Spleen (tissue), 7 donors: ENCODE measurements around the gene PROK1.

ENCODE experiments used
- POLR2A ChIP-seq, 3 donors: fragments of 450-650 bp; IDR thresholded peaks; one replicate each; pipeline ENCODE4 v1.5.1; 2017; ENCODE audit warnings: antibody characterized with exemption in 3 of 3, mild to moderate bottlenecking in 1 of 3
- TF ChIP-seq, protein P1 (sequence below), 11 experiments: fragments of 200-600 bp in 7 of 11; fragments of 450-650 bp in 4 of 11; sonication (generic) in 4 of 11; IDR thresholded peaks in 8 of 11; conservative IDR thresholded peaks in 3 of 11; 1 replicate in 7 of 11; 2 replicates in 4 of 11; pipeline versions ENCODE4 v1.4.0 to v1.8.0; 2016 to 2021; ENCODE audit warnings: antibody characterized with exemption in 11 of 11, inconsistent platforms in 4 of 11, mild to moderate bottlenecking in 1 of 11
- donor health status: DM: no; HTN: no; CAD: no; lungs with moderate emphysema.
- donor health status: DM: no; HTN: no; CAD: no.
- donor health status: DM: no; HTN: no; CAD: no.

DNA sequence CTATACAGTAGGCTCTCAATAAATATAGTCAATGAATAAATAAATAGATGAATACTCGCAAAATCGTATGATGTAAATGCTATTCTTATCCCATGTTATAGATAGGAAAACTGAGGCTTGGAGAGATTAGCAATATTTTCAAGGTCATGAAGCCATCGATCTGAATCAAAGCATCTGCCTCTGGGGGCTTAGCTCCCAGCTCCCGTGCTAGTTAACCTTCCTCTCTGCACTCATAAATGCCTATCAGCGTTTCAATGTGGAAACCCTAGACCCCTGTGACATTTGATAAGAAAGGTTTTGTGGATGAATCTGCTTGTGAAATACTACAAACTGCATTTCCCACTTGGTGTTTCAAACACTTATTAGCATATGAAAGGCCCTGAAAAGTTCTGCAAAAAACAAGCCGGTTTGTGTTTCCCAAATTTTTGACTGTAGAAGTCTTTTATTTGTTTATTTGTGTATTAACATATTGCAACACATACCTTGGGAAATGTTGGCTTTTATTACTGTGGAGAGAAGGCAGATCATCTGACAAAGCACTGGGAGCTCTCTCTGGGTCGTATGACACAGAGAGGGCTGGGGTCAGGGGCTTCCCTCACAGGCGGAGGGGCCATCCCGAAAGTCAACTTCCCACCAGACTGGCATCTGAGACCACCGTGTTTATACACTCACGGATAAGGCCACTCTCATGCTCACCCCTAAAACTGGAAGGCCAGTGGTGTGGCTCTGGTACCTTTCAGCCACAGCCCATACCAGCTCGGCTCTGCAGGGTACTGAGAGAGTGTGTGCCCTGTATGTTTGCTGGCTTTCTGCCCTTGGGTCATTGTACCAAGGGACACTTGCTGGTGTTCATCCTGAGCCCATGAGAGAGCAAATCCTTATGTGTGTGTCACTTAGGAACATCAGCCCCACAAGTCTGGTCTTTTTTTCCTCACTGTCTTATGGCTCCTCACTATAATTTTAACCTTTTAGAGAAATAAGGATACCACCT, 993 bp upstream of the PROK1 start:
- no peak for TF ChIP-seq POLR2A (IDR thresholded peaks at IDR 0.05)
- TF ChIP-seq, protein P1, sequence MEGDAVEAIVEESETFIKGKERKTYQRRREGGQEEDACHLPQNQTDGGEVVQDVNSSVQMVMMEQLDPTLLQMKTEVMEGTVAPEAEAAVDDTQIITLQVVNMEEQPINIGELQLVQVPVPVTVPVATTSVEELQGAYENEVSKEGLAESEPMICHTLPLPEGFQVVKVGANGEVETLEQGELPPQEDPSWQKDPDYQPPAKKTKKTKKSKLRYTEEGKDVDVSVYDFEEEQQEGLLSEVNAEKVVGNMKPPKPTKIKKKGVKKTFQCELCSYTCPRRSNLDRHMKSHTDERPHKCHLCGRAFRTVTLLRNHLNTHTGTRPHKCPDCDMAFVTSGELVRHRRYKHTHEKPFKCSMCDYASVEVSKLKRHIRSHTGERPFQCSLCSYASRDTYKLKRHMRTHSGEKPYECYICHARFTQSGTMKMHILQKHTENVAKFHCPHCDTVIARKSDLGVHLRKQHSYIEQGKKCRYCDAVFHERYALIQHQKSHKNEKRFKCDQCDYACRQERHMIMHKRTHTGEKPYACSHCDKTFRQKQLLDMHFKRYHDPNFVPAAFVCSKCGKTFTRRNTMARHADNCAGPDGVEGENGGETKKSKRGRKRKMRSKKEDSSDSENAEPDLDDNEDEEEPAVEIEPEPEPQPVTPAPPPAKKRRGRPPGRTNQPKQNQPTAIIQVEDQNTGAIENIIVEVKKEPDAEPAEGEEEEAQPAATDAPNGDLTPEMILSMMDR (IDR thresholded peaks at IDR 0.05 in 8 of 11, conservative IDR thresholded peaks at IDR 0.05 in 3 of 11) = no peak
